OCI-LY7 (cell line): ENCODE results near the gene HGFAC.

ENCODE experiments used
- EZH2phosphoT487 ChIP-seq: fragments of 200-600 bp; sonication (generic); IDR thresholded peaks from 2 replicates; pipeline ENCODE4 v1.6.1; 2018; ENCODE audit warnings: low read depth, borderline replicate concordance, mild to moderate bottlenecking, mixed run types, antibody characterized with exemption, low read length, moderate library complexity, mixed read lengths
- TF ChIP-seq, protein P1 (sequence below): fragments of 200-600 bp; sonication (generic); conservative IDR thresholded peaks from 2 replicates; pipeline ENCODE4 v1.5.1; 2014; ENCODE audit warnings: mild to moderate bottlenecking, antibody characterized with exemption, low read length, moderate library complexity, mixed read lengths

GRCh38 chr4:3402491-3403347, 39.0 kb upstream of the HGFAC start:
- TF ChIP-seq, protein P1, sequence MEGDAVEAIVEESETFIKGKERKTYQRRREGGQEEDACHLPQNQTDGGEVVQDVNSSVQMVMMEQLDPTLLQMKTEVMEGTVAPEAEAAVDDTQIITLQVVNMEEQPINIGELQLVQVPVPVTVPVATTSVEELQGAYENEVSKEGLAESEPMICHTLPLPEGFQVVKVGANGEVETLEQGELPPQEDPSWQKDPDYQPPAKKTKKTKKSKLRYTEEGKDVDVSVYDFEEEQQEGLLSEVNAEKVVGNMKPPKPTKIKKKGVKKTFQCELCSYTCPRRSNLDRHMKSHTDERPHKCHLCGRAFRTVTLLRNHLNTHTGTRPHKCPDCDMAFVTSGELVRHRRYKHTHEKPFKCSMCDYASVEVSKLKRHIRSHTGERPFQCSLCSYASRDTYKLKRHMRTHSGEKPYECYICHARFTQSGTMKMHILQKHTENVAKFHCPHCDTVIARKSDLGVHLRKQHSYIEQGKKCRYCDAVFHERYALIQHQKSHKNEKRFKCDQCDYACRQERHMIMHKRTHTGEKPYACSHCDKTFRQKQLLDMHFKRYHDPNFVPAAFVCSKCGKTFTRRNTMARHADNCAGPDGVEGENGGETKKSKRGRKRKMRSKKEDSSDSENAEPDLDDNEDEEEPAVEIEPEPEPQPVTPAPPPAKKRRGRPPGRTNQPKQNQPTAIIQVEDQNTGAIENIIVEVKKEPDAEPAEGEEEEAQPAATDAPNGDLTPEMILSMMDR, result no peak
- no peak for TF ChIP-seq EZH2phosphoT487
